ENCODE data around the gene SLC22A7.

The SLC22A7 gene, protein sequence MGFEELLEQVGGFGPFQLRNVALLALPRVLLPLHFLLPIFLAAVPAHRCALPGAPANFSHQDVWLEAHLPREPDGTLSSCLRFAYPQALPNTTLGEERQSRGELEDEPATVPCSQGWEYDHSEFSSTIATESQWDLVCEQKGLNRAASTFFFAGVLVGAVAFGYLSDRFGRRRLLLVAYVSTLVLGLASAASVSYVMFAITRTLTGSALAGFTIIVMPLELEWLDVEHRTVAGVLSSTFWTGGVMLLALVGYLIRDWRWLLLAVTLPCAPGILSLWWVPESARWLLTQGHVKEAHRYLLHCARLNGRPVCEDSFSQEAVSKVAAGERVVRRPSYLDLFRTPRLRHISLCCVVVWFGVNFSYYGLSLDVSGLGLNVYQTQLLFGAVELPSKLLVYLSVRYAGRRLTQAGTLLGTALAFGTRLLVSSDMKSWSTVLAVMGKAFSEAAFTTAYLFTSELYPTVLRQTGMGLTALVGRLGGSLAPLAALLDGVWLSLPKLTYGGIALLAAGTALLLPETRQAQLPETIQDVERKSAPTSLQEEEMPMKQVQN

DNA sequence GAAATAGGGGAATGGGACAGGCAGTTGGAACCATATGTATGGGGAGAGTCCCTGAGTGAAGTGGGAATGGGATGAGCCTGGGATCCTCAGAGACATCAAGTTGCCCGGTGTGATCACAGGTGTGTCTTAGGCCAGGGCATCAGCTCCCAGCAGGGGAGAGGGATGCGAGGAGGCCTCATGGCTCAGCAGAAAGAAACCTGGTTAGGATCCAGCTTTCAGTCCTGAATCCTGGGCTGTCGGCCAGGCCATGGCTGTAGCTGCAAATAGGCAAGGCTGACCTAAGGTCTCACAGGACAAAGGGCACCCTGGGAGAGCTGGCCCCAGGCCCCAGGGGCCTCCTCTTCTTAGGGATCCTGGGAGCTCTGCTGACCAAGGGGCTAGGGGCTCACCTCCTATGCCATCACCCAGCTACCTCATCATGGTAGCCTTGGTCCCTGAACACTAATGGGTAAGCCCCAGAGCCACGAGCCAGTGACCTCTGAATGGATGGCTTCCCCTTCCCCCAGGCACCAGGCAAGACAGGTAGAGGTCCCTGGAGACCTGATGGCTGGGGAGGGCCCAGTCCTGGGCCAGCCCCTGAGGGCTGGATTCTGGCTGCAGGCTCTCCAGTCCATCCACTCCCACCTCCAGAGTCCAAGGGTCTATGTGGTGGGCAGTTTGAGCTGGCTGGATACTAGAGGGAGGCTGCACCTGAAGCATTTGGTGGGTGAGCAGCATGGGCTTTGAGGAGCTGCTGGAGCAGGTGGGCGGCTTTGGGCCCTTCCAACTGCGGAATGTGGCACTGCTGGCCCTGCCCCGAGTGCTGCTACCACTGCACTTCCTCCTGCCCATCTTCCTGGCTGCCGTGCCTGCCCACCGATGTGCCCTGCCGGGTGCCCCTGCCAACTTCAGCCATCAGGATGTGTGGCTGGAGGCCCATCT lies at the start of gene SLC22A7:
Gene SLC22A7, plus strand, starts transcription at position 617 of the 921 bp plus-strand sequence. Its CDS starts 99 bp downstream, at position 716.
- H3K36me3 Mint-ChIP-seq = no peaks in the 10 kb centered on the region
- no peaks in the 10 kb centered on the region for H3K4me1 Mint-ChIP-seq
- no peak for DNase-seq (ENCODE audit: low spot score in 2 of 2)
- no peaks in the 10 kb centered on the region for H3K9me3 Mint-ChIP-seq
- ATAC-seq = no peak
- H3K4me3 Mint-ChIP-seq = no peak within 1 kb of the TSS
- no peak within 1 kb of the TSS for H3K27ac Mint-ChIP-seq

DNA sequence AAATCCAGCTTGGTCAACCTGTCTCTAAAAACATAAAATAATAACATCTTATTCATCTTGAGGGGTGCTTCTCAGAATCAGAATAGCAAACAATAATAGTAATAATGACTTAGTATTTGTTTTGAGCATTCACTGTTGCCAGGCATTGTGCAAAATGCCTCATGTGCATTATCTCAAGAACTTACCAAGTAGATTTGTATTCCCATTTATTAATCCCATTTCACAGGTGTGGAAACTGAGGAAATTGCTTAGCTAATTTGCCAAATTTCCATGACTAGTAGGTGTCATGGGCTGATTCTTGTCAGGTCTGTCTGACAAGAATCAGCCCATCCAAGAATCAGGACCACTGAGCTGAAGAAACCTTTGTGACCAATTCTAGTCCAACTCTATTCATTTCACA lies 49.3 kb upstream of the SLC22A7 start:
- Mint-ChIP-seq H3K4me3 (no peak overlapping the region), H3K9me3 (no peaks in the 10 kb centered on the region), H3K36me3 (no peaks in the 10 kb centered on the region), H3K4me1 (peaks cover 26% of the 10 kb centered on the region), H3K27ac (no peak overlapping the region)
- DNase-seq (ENCODE audit: low spot score in 2 of 2) = no peak
- ATAC-seq = no peak

DNA sequence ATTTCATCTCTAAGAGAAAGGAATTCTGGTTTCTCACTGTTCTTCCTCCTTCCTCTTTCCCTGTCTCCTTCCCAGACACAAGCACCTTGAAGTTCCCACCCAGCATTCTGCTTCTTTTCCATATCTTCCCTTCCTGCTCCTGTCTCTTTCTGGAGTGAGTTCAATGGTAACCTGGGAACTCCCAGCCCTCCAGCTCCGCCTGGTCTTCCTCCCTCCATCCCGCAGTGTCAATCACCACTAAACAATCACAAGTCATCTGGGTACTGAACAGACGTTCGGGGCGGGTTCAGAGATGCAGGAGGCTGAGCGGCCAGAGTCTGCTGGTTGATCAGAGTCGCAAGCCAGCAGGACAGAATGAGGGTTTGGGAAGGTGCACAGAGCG lies 47.1 kb upstream of the SLC22A7 start:
- Mint-ChIP-seq H3K36me3 (peaks cover 4% of the 10 kb centered on the region), H3K9me3 (no peaks in the 10 kb centered on the region), H3K4me3 (no peak overlapping the region), H3K4me1 (peaks cover 42% of the 10 kb centered on the region), H3K27ac (no peak overlapping the region)
- DNase-seq (ENCODE audit: low spot score in 2 of 2) (no peak), ATAC-seq (no peak)

DNA sequence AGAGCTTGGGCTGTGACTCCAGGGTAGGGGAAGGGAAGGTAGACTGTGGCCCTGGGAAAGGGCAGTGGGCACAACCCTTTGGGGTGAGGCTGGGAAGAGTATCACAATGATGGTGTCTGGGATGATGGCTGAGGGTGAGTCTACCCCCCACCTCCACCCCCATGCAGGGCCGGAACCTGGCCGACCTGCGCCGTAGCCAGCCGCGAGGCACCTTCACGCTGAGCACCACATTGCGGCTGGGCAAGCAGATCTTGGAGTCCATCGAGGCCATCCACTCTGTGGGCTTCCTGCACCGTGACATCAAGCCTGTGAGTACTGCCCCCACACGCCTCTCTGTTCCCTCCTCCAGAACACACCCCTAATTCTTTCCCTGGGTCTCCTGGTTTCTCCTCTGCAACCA lies 44.7 kb upstream of the SLC22A7 start:
- Mint-ChIP-seq H3K36me3 (peaks cover 6% of the 10 kb centered on the region), H3K4me3 (no peak overlapping the region), H3K9me3 (no peaks in the 10 kb centered on the region), H3K27ac (peak overlapping the region; percentile 7), H3K4me1 (peaks cover 45% of the 10 kb centered on the region)
- no peak for DNase-seq (ENCODE audit: low spot score in 2 of 2)
- no peak for ATAC-seq

DNA sequence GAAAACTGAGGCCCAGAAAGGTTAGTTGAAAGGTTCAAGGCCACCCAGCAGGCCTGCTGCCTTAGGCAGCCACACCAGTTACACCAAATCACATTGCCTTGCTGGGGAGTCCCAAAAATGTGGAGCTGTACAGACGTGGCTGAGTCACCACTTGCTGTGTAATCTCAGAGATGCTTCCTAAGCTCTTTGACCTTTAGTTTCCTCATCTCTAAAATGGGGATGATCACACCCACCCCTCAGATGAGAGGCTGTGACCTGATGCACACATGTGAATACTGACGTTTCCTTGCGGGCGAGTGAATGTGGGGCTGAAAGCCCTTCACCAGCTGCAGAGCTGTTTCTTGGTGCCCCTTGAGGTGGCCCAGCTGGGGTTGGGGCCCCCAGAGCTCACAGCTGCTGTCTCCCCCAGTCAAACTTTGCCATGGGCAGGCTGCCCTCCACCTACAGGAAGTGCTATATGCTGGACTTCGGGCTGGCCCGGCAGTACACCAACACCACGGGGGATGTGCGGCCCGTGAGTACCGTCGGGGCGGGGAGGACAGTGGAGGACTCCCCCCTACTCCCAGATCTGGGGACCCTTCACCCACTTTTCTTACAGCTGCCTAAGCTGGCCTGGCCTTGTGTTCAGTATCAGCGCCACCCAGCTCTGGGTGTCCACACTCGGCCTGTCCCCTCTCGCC lies 43.8 kb upstream of the SLC22A7 start:
- ATAC-seq (peak; percentile 76), DNase-seq (ENCODE audit: low spot score in 2 of 2) (no peak)
- Mint-ChIP-seq H3K4me3 (no peak overlapping the region), H3K4me1 (peaks cover 45% of the 10 kb centered on the region), H3K36me3 (peaks cover 6% of the 10 kb centered on the region), H3K9me3 (no peaks in the 10 kb centered on the region), H3K27ac (no peak overlapping the region)

DNA sequence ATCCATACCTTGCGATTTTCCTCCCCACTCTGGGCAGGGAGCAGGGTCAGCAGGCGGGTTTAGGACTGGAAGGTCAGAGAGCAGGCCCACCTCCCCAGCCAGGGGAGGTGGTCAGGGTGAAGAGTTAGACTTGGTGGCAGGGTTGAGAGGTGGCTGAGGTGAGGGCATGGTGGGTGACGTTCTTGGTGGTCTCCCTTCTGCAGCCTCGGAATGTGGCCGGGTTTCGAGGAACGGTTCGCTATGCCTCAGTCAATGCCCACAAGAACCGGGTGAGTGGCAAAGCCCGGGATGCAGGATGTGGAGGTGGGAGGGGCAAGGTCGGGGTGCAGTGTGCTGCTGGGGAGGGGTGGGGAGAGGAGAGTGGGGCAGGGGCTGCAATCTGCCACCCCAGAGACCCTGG lies 43.2 kb upstream of the SLC22A7 start:
- Mint-ChIP-seq H3K36me3 (peaks cover 6% of the 10 kb centered on the region), H3K27ac (no peak overlapping the region), H3K9me3 (no peaks in the 10 kb centered on the region), H3K4me1 (peaks cover 51% of the 10 kb centered on the region), H3K4me3 (no peak overlapping the region)
- no peak for DNase-seq (ENCODE audit: low spot score in 2 of 2)
- ATAC-seq = no peak

DNA sequence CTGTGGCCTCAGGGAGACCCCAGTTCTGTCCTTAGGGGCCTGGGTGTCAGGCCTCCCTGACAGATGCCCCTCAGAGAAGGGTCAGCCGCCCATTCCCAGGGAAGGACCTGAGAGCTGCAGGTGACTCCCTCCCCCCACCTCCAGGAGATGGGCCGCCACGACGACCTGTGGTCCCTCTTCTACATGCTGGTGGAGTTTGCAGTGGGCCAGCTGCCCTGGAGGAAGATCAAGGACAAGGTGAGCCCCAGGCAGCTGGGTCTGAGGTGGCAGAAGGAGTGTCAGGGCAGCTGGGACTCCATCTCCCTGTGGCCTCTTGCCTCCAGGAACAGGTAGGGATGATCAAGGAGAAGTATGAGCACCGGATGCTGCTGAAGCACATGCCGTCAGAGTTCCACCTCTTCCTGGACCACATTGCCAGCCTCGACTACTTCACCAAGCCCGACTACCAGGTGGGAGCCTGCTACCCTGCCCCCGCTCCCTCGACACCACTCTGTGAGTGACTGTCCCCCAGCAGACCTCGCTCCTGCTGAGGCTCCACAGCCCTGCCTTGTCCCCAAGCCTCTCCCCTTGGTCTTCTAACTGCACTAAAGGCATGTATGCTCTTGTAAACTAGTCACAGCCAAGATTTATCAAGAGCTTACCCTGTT lies 42.5 kb upstream of the SLC22A7 start:
- H3K4me3 Mint-ChIP-seq = no peak overlapping the region
- peaks cover 6% of the 10 kb centered on the region for H3K36me3 Mint-ChIP-seq
- H3K27ac Mint-ChIP-seq = no peak overlapping the region
- H3K9me3 Mint-ChIP-seq = no peaks in the 10 kb centered on the region
- peaks cover 51% of the 10 kb centered on the region for H3K4me1 Mint-ChIP-seq
- DNase-seq (ENCODE audit: low spot score in 2 of 2) (no peak), ATAC-seq (no peak)

DNA sequence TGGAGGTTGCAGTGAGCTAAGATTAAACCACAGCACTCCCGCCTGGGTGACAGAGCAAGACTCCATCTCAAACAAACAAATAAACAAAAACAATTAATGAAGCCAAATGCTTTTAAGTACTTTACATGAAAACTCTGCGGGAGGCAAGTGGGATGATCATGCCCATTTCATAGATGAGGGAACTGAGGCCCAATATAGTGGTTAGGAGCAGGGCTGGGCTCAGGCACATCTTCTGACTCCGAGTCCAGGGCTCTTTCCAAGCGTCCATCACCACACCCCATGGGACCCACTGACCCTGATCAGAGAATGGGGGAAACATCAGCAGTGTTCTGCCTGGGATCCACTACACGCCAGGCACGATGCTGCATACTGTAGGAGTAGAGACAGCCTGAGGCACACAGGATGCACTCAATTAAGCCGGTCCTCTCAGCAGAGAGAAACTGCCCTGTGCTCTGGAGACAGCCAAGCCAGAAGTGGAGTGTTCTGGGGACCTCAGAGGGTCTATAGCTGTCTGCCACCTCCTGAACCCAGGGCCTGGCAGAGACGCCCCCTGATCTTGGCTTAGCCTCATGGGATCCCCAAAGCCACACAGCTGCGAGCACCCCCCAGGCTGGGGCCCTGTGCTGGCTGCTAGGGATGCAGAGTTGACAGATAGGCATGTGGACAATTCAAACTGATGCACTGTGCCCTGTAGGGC lies 41.2 kb upstream of the SLC22A7 start:
- Mint-ChIP-seq H3K36me3 (peaks cover 6% of the 10 kb centered on the region), H3K27ac (no peak overlapping the region), H3K4me1 (peaks cover 39% of the 10 kb centered on the region), H3K9me3 (no peaks in the 10 kb centered on the region), H3K4me3 (no peak overlapping the region)
- ATAC-seq (no peak), DNase-seq (ENCODE audit: low spot score in 2 of 2) (no peak)

DNA sequence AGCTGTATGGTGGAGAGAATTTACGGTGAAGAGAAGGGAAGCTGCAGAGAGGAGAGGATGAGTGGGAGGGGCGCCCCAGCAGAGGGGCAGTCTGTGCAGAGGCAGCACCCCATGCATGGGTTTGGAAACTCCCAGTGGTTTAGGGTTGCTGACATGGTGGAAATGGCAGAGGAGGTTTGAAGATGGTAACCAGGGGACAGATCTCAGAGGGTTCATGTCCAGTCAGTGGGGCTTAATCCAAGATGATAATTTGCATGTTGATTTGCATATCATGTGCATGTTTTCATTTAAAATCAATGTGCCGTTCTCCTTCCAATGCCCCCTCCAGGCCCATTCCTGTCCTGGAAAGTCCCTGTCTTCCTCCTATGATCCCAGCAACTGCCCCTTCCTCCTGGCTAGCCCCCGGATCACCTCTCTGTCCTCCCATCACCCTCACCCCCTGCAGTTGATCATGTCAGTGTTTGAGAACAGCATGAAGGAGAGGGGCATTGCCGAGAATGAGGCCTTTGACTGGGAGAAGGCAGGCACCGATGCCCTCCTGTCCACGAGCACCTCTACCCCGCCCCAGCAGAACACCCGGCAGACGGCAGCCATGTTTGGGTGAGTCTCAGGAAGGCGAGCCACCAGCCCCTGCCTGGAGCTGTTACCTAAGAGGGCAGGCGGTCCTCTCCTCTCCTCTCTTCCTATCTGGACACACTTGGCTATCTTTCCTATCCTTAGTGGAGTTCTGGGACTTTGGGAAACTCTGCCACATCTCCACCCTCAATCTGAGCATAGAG lies 40.5 kb upstream of the SLC22A7 start:
- peaks cover 38% of the 10 kb centered on the region for H3K4me1 Mint-ChIP-seq
- DNase-seq (ENCODE audit: low spot score in 2 of 2) (no peak), ATAC-seq (peak; percentile 64)
- H3K27ac Mint-ChIP-seq = peak overlapping the region; percentile 83
- no peak overlapping the region for H3K4me3 Mint-ChIP-seq
- peaks cover 6% of the 10 kb centered on the region for H3K36me3 Mint-ChIP-seq
- no peaks in the 10 kb centered on the region for H3K9me3 Mint-ChIP-seq

DNA sequence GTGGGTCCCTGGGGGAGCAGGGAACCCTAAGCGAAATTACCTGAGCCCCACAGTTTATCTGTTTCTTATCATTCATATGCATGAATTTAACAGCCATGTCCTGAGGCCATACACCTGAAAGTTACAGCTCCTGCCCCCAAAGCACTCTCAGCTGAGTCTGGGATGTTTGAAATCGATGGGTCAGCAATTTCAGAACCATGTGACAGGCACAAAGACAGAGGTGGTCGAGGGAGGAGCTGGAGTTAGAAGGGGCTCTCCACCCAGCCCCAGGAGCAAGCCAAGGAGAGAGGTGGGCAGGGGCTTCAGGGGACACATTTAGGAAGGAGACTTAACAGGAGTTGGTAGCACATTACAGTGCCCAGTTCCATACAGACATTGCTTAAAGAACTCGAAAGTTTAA lies 39.9 kb upstream of the SLC22A7 start:
- peaks cover 39% of the 10 kb centered on the region for H3K4me1 Mint-ChIP-seq
- H3K27ac Mint-ChIP-seq = peak overlapping the region; percentile 83
- ATAC-seq (no peak), DNase-seq (ENCODE audit: low spot score in 2 of 2) (no peak)
- no peak overlapping the region for H3K4me3 Mint-ChIP-seq
- no peaks in the 10 kb centered on the region for H3K9me3 Mint-ChIP-seq
- peaks cover 6% of the 10 kb centered on the region for H3K36me3 Mint-ChIP-seq

DNA sequence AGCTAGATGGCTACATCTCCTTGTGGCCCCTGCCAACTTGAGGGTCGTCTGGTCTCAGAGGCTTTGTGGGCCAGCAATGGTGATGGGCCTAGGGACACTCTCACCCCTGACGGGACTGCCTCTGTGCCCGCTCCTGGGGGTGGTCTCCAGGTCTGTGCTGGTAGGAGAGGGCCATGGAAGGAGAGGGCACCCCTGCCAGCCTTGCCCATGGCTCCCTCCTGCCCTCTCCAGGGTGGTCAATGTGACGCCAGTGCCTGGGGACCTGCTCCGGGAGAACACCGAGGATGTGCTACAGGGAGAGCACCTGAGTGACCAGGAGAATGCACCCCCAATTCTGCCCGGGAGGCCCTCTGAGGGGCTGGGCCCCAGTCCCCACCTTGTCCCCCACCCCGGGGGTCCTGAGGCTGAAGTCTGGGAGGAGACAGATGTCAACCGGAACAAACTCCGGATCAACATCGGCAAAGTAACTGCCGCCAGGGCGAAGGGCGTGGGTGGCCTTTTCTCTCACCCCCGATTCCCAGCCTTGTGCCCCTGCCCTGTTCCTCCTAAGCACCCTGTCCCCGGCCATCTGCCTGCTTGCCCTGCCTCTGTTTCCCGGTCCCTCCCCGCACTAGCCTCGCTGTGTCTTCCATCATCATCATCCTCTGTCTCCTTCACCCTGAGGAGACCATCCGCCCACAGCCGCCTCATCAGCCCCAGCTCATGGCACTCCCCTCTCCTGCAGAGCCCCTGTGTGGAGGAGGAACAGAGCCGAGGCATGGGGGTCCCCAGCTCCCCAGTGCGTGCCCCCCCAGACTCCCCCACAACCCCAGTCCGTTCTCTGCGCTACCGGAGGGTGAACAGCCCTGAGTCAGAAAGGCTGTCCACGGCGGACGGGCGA lies 39.0 kb upstream of the SLC22A7 start:
- no peak for DNase-seq (ENCODE audit: low spot score in 2 of 2)
- Mint-ChIP-seq H3K36me3 (peaks cover 6% of the 10 kb centered on the region), H3K4me1 (peaks cover 43% of the 10 kb centered on the region), H3K9me3 (no peaks in the 10 kb centered on the region), H3K27ac (peak overlapping the region; percentile 83), H3K4me3 (no peak overlapping the region)
- ATAC-seq = no peak

DNA sequence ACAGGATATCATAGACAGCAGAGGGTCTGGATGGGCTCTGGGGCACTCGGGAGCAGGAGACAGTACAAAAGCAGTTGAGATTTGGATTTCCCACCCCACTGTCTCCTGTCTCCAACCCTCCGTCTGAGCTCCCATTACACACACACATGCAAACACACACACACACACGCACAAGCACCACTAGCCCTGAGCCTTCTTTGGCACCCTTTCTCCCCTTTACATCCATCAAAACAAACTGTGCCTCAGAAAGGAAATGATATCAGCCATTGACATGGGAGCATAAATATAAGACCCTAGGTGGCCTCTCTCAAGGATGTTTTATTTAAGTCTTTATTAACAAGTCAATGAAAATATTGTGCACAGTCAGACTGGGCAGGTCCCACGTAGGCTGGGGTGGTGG lies 37.3 kb upstream of the SLC22A7 start:
- Mint-ChIP-seq H3K27ac (peak overlapping the region; percentile 35), H3K4me1 (peaks cover 32% of the 10 kb centered on the region), H3K36me3 (peaks cover 3% of the 10 kb centered on the region), H3K9me3 (no peaks in the 10 kb centered on the region), H3K4me3 (no peak overlapping the region)
- DNase-seq (ENCODE audit: low spot score in 2 of 2) (no peak), ATAC-seq (no peak)

DNA sequence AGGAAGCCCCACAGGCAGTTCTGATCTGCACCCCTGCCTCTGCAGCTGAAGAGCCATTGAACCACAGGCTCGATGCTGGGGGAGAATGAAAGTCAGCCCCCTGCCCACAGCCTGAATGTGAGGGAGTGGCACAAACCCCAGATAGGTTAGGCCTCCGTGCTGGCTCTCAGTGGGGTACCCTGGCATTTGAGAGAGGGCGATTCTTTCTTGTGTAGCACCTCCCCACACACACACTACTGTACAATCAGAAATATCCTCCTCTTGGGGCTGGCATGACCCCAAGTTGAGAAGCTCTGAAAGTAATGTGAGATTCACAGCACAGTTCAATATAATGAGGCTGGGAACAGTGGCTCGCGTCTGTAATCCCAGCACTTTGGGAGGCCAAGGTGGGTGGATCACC lies 36.9 kb upstream of the SLC22A7 start:
- no peaks in the 10 kb centered on the region for H3K36me3 Mint-ChIP-seq
- no peaks in the 10 kb centered on the region for H3K9me3 Mint-ChIP-seq
- H3K4me1 Mint-ChIP-seq = peaks cover 29% of the 10 kb centered on the region
- H3K27ac Mint-ChIP-seq = peak overlapping the region; percentile 23
- DNase-seq (ENCODE audit: low spot score in 2 of 2) (no peak), ATAC-seq (no peak)
- H3K4me3 Mint-ChIP-seq = no peak overlapping the region
